Stimulated activated CD4-positive, alpha-beta T cell treated with anti-CD3 and anti-CD28 coated beads, Interleukin-12 subunit alpha, Interleukin-12 subunit beta, amount 100 ng/mL, for 24 hours (primary cell): ENCODE measurements around the gene PIGS.

Source experiments
- DNase-seq, 2 experiments: peaks; one replicate each; pipeline ENCODE4 v3.0.0-alpha.2; 2020; ENCODE audit warnings: low read depth in 2 of 2

Gene PIGS

DNA sequence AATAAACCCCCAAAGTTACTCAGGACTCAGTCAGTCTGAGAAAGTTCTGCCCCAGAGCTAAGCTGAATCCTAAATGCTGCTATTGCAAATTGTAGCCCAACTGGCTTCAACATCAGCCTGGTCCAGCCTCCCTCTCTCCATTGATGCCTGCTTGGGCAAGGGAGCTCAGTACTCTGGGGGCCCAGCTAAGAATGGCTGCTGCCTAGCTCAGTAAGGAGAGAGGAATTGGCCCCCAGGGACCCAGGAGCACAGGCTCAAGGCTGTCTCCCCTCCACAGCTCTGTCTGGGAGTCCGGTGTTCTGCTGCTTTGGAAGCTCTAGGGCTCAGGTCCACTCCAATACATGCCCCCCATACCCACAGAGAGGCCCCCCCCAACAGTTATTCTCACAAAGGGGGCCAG is 20.5 kb downstream of the PIGS start:
- DNase-seq: no peak

DNA sequence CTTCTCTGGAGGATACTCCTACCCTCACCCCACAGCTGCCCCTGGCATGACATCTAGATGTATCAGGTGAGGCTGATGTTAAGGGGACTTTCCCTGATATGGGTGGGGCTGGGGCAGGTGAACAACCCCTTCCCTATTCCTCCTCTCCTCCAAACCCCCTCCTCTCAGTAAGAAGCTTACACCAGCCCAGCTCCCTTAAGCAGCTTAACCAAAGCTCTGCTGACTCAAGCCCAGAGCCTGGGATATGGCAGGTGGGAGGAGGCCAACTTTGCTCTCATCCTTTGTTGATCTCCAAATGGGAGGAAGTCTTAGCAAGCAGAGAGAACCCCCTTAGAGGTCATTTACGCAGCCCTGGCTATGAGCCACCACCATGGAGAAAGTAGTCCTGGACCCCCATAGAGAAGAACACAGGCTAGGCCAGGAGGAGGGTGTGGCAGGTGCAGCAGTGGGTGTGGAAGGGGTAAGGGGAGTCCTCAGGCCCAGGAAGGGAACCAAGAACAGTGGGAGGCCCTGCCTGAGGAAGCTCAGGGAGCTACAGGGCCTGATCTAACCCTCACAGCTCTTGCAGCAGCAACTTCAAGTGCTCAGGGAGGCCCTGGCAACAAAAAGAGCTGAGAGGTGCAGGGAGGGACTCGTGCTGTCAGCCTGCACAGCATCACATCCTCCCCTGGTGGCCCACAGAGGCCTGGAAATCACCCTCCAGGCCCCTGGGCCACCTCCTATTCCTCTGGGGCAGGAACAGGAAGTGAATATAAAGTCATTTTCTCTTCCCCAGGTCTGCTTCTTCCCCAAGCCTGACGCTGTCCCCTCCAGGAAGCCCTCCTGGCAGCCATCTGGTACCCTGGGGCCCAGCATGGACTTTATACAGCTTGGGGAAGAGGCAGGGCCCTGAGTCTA is 21.8 kb downstream of the PIGS start:
- DNase-seq: peak in 1 of 2 experiments; percentile 30

DNA sequence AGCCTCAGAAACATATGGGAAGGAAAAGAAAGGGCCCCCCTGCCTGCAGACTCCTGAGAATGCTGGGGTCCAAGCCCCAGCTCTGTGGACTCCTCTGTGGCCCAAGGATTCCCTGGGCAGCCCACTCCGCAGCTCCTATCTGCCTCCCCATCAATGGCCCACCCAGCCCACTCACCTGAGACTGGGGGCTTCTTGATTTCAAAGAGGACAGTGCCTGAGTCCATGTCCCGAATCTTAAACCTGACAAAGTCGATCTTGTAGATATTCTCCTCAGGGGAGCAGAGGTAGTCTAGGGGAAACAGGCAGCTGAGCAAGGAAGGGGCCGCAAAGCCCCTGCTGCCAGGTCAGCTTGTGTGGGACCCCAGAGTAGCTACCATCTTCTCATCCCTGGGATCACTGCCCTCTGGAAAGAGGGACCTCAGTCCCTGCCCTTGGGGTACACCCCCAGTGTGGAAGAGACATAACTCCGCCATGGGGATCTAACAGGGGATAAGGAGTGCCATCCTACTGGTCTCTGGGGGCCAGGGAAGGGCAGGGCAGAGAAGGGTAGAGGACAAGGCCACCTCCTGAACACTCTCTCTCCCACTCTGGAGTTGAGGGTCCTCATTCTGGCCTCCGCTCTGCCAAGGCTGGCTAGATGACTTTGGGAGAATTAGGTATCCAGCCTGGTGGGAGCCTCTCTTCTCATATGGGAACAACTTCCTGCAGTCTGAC is 22.8 kb downstream of the PIGS start:
- DNase-seq: no peak

DNA sequence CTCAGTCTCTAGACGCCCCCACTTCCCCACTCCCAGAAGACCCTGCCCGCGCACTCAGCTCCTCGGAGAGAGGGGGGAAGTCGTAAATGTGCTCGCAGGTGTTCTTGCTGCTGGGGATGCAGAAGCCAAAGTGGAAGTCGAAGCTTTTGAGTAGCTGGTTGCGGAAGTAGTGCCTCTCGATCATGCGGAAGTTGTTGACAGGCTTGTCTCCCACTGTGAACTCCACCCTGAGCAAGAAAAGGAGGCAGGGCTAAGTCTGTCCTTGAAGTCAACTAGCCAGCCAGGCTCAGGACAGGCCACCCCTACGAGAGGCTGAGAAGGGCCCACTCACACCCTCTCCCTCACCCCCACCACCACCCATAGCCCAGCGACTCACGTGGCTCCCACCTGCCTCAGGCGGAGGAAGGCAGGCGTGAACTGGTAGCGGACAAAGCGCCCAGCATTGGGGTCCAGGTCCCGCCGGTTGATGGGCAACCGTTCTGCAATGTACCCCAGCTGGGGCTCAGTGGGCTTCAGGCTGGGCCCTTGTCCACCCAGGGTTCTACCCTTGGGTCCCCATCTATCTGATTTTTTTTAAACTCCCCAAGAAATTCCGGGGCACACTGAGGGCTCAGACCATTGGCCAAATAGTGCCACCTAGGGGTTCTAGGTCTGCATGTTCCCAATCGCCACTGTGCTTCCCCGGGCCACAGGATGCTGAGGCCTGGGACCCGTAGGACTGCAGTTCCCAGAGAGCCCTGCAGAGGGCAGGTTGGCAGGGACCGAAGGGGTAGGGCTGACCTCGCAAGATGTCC is 23.5 kb downstream of the PIGS start:
- DNase-seq: peak; percentile 32 to 73

DNA sequence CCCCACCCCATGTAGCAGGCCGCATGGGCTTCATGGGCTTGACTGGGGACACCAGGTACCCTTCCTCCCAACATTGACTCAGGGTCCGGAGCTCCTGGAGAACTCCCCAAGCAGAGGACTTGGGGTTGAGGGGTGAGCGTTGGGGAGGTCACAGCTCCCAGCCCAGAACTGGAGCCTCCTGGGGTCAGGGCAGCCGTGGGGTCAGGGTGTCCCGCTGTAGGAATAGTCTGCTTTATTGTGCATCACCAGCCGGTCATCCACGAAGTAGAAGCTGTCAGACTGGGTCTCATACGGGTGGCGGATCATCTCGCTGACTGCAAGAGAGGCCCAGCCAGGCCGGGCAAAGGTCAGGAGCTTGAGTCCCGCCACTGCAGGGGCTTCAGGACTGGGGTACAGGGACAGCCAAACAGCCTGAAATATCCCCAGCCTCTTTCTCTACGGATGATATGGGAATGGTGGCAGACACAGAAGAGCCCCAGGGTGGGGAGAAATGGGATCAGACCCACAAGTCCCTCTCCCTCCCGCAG is 24.2 kb downstream of the PIGS start:
- no peak for DNase-seq

DNA sequence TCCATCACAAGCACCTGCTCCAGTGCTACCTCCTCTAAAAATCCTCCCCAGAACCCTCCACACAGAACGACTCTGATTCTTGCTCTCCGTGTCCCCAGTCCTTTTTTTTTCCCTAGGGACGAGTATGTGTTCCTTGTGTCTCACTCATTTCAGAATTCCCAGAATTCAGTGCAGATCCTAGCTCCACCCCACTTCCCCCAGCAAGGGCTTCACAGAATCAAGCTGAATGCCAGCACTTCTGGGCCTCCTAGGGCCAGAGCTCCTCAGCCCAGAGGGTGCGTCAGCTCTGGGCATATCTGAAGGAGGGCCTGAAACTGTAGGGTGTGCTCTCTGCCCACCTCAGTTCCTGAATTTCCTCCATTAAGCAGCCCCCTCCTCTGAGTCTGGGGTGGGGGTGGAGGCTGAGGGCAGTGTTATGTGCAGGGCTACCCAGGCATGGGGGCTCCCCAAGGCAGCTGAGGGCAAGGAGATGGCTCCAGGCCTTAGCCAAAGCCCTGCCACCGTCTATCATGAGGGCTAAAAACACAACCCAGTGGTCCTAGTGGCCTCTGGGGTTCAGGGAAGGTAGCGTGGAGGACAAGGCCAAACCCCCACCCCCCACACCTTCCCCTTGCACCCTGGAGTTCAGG is 25.4 kb downstream of the PIGS start:
- no peak for DNase-seq

DNA sequence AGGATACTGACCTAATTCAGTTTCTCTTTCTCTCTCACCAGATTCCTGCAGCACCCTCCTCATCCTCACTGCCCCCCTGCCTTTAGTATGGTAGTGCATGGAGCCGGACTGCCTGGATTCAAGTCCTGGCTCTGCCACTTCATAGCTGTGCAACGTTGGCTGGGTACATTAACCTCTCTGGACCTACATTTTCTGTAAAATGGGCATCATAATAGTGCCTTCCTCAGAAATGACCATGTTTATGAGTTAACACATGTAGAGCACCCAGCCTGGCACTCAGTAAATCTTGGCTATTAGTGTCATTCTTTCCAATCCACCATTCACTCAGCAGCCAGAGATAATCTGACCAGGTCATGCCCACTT is 26.2 kb downstream of the PIGS start:
- no peak for DNase-seq

DNA sequence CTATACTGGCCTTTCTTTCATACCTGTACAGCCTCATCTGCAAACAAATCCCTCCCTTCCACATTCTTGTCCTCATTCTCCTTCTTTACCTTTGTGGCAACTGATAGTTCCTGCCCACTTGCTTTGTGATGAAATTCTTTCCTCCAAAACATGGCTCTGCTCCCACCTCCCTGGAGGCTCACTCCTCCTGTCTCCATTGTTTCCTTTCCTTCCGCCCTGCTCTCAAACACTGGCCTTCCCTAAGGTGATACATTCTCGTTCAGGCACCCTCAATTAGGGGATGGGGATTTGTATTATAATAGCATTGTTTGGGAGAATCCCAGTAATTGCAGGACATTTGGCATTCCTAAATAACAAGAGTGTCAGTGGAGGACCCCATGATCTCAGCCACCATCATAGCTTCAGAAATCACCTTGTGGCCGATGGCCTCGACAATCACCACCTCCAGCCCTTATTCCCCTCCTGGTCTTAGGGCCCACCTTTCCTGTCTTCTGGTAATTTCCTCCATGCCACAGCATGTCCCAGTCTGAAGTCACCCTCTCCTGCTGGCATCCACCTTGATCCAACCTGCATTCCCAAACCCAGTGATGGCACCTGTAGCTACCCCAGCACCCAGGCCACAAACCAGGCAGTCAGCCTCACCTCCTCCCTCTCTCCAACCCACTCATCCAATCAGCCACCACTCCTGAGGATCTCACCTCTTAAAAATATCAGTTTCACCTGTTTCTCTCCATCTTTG is 26.8 kb downstream of the PIGS start:
- DNase-seq: no peak

DNA sequence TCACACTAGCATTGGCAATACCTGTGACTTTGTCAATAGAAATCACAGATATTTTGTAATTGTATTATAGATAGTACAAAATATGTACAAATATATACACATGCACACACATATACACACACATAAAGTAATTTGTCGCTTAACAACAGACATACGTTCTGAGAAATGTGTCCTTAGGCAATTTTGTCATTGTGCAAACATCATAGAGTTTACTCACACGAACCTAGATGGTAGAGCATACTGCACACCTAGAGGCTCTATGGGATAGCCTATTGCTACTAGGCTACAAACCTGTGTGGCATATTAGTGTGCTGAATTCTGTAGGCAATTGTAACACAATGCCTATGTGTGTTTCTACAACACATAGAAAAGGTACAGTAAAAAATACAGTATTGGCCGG is 29.9 kb downstream of the PIGS start:
- DNase-seq: no peak

DNA sequence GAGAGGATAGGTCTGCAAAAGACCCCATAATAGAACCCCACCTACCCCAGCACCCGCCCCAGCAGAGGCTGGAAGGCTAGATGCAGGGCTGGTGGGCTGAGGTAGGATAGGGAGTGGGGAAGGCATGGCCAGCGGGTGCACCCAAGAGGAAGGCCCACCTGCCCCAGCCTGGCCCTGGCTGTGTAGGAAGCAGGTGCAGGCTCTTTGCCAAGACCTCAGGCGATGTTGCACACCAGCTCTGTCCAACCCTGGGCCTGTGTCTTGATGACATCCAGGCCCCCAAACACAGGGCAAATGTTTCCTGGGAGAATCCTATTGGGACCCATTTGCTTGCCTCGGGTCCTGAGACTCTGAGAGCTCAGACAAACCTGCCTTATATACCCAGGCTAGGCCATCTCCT is 31.1 kb downstream of the PIGS start:
- DNase-seq: no peak

DNA sequence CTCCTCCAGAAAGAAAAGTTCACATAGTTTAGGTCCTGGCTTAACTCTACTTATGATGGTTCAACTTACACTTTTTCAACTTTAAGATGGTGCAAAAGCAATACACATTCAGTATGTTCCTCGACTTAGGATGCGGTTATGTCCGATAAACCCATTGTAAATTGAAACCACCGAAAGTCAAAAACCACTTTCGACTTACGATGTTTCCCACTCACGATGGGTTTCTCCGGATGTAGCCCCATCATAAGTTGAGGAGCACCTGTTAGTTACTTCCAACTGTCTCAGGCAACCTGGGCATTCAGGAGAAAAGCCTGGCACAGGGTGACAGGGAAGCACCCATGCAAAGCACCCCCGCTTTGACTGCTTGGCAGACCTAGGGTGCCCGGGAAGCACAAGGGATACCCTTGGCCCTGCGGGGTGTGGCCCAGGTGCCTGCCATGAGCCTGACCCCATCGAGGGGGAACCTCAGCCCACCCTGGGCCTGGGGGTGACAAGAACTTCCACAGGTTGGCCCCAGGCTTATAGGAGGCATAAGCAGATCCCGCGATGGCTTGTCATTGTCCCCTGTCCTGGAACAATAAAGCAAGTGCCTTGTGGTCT is 32.9 kb downstream of the PIGS start:
- no peak for DNase-seq

DNA sequence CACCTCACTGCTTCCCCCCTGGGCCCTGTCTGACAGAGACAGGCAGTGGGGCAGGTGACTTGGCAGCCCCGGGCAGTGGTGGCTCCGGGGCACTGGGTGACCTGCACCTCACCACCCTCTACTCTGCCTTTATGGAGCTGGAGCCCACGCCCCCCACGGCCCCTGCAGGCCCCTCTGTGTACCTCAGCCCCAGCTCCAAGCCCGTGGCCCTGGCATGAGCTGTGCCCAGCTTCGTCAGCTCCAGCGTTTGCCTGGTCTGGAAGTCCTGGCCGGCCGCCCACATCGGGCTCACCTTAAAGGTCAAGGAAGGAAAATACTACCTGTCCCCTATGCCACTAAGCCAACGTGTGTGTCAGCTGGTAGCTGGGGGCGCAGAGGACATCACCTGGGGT is 34.1 kb downstream of the PIGS start:
- no peak for DNase-seq

DNA sequence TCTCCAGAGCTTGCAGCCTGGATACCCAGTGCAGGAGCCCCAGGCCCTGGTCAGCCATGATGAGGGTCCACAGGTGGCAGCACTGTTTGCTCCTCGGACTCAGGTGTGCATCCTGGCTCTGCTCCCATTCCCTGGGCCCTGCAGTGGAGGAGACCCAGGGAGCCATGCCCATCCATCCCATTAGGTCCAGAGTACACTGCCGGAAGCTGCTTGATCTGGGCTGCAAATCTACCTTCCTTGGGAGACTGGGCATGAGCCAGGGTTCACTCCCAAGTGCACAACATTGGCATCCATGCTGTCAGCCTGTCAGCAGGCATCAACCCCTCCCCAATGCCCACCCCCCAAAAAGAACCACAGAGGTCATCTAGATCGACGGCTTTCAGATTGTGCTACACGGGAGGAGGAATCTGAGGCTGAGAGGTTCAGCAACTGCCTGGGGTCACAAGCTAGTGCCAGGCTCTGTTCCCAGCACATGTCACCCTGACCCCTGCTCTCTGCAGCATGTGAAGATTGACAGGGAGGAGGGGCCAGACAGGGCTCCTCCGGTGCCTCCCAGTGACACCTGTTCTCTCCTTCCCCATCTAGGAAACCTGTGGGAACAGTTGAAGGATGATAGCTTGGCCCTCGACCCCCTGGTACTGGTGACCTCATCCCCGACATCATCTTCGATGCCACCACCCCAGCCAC is 34.6 kb downstream of the PIGS start:
- DNase-seq: no peak

DNA sequence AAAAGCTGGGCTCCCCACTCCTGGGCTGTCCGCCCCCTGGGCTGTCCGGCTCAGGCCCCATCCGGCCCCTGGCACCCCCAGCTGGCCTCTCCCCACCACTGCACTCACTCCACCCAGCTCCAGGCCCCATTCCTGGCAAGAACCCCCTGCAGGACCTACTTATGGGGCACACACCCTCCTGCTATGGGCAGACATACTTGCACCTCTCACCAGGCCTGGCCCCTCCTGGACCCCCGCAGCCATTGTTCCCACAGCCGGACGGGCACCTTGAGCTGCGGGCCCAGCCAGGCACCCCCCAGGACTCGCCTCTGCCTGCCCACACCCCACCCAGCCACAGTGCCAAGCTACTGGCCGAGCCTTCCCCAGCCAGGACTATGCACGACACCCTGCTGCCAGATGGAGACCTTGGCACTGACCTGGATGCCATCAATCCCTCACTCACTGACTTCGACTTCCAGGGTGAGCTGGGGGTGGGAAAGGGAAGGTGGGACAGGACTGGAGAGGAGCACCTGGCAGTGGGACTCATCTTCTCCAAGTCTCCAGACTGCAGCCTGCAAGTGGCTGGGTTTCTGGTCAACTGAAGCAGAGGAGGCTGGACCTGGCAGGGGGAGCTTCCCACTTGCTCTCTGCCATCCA is 36.5 kb downstream of the PIGS start:
- DNase-seq: no peak

DNA sequence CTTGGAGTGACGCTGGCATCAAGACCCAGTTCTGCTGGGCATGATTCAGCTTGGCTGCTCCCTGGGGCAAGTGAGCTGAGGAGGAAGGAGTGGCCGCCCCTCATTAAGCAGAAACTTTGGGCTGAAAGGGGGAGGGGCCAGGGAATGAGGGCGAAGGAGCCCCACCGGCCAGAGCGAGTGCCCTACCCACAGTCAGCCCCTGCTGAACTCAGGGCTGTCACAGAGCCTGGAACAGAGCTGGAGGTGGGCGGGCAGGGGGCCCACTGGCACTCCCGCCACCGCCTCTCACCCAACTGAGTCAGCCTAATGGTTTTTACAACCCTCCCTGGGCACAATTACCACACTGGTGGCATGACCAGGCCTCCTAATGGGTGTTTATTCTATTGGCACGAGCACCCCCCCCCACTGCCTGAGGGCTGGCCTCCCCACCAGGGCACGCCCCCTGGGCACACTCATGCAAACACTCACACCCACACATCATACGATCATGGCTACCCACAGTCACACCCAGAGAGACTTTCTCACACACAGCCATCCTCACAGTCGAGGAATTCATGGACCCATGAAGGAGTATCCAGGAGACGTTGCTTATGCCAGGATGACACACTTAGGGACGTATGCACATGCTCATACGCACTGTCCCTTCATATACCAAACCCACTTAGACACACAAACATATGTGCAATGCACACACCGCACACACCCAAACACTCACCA is 38.1 kb downstream of the PIGS start:
- no peak for DNase-seq

DNA sequence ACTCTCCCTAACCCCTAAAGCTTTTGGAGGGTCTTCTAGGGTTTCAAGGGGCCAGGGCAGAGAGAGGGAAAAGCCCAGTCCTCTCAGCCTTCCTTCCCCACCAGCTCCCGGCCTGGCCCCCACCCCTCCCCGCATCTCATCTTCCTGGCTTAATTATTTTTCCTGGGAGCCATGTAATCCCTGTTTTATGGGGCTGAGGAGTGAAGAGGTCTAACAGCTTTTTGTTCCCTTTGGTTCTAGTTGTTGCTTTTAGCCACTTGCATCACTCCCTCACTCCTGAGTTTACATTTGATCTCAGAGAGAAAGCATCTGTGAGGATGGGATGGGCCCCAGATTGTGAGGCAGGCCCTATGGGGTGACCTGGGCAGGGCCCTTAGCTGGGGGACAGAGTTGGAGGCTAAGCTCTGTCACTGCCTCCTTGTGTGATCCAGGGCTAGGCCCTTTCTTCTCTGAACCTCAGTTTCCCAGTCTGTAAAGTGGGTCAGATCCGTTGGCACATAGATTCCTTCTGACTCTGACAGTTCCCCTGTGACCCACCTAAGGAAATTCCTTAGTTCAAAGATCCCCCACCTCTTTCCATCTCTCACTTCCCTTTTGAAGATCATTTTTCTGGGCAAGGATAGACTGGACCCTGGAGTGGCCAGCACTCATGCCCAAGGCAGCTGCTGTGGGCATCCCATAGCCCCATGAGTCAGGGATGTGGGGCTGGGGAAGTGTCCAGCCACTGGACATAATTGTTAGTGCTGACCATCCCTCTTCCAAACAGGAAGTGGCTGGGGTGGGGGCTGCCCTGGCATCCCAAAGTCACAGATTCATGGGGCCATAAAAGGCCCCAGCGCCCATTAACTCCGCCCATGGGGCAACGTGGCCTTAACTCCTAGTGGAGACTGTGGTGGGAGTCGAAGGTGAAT is 39.0 kb downstream of the PIGS start:
- no peak for DNase-seq

DNA sequence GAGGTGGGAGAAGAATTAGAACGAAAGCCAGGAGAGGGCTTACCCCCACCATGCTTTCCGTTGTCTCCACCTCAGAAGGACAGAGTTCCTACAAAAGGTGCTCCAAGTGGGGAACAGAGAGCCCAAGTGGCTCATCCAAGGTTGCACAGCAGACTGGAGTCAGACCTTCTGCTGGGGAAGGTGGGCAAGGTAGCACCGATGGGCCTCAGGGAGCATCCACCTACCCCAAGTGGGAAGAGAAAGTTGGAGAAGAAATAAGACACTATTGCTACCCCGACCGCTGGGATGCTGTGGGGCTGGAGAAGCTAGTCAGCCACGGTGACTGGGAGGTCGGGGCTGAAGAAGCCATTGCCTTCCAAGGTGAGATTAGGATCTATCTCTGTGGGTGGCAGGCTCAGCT is 40.4 kb downstream of the PIGS start:
- no peak for DNase-seq

DNA sequence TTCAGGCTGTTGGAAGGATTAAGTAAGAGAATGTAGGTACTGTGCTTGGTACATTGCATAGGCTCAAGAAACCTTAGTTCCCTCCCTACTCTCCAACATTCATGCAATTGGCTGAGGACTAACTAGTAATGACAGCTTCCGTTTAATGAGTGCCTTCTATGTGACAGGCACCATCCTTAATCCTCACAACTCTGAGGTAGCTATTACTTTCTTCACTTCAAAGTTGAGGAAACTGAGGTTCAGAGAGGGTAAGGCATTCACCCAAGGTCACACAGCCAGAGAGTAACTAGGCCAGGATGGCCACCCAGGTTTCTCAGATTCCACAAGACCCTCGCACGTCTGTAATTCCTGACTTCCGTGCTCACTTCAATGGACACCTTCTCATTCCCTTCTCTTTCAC is 41.1 kb downstream of the PIGS start:
- no peak for DNase-seq
